HG03039 (cell line): Measurements from ENCODE around the gene KIRREL1.

Experiments
- ATAC-seq: cut with Tn5 transposase; IDR thresholded peaks from one replicate; pipeline ENCODE4 v1.9.1; 2021; ENCODE audit warnings: mild to moderate bottlenecking, moderate library complexity; ENCODE audit not compliant: unreplicated experiment

KIRREL1 gene

GRCh38 chr1:158005224-158005623 is 11.8 kb downstream of the KIRREL1 start:
- no peak for ATAC-seq

DNA sequence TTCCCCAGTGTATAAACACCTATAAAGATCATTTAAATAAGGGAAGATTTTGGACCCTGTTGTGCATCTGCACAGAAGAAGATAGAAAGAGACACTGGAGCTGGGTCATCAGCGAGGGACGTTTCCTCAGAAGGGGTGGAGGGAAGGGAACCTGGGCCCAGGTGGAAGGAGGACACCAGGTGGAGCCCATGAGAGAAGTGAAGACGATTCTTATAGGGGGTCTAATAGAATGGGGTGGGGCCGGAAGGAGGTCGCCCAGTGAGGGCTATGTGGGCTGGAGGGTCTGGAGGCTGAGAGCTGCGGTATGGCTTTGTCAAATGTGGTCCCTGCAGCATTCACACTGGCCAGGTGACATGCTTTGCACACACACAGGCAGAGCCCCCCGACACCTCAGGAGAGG is 13.7 kb downstream of the KIRREL1 start:
- no peak for ATAC-seq

DNA sequence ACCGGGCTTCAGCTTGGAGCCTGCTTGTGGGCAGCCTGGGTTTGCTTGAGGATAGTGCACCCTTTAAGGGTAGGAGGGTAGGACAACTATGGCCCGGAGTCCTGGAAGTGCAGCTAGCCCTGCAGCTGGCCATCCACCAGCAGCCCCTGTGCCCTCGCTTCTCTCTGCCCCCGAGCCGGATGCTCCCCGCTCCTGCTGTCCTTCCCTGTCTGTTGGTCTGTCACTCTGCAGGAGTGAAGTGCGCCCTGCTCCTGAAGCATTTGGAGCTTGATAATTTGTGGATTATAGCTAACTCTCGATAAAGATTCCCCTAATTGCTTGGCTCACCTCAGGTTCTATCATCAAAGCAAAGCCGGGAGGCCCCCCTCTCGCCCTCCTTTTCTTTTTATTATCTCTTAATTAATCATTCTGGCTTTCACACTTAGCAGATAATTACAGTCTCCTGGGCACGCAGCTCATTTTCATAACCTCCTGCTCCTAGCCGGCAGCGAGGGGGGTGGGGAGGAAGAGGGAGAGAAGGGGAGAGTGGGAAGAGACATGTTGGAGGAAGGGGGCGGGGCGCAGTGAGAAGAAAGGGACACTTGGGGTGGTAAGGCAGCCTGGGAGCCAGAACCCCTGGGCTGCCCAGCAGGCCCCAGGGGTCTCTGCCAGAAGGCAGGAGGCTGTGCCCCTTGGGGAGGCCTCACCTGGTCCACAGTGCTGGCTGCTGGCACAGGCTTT is 14.4 kb downstream of the KIRREL1 start:
- no peak for ATAC-seq

- ATAC-seq: no peak
These were observed 15.2 kb downstream of the KIRREL1 start for GRCh38 chr1:158008630-158009029.

DNA sequence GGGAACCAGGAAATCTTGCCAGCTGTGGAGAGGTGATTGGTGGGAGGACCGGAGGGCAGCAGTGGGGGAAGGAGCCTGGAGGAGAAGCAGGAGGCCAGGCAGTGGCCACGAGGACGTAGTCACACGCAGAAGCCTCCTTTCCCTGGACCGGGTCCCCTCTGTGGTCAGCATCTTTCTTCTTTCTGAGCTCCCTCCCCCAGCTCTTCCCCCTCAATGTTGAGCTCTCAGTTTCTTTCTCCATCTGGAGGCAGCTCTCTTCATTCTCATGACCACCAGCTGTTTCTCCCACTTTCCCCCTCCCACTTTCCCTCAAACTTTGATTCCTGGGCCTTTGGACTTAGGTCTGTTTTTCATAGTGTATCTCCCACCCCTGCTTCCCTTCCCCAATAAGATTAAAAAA is 18.3 kb downstream of the KIRREL1 start:
- no peak for ATAC-seq

DNA sequence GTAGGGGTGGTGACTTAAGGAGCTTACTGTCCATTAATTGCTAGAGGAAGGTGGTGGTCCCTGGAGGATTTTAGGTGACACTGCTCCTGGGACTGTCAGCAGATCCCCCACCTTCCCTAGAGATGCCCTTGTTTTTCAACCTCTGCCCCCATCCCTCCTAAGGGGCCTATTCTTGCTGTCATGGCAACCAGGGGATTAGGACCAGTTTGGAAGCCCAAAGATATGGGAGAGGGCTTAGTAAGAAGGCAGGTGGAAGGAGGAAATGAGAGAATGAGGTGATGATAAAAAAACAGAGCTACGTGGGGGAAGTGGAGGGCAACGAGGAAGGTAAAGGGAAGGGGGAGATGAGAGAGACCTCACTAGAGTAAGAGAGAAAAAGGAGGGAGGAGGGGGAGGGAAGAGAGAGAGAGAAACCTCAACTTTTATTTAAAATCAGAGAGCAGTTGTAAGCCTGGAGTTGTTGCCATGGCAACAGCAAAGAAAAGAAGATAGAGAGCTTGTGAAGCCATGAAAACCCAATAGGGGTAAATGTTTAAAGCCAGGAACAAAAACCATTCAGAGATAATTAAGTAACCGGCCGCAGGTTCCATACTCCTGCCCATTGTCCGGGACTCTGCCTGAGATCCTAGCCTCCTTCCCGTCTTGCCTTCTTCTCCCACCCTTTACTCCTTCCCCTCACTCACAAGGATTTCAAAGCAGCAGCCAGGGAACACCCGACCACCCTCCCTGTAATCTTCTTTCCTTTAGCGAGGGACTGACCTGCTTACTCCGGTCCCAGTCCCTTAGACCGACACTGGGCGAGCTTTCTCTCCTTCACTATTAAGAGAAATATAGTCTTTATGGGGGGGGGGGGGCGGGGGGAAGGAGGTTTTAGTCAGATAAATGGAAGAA is 20.6 kb downstream of the KIRREL1 start:
- no peak for ATAC-seq

DNA sequence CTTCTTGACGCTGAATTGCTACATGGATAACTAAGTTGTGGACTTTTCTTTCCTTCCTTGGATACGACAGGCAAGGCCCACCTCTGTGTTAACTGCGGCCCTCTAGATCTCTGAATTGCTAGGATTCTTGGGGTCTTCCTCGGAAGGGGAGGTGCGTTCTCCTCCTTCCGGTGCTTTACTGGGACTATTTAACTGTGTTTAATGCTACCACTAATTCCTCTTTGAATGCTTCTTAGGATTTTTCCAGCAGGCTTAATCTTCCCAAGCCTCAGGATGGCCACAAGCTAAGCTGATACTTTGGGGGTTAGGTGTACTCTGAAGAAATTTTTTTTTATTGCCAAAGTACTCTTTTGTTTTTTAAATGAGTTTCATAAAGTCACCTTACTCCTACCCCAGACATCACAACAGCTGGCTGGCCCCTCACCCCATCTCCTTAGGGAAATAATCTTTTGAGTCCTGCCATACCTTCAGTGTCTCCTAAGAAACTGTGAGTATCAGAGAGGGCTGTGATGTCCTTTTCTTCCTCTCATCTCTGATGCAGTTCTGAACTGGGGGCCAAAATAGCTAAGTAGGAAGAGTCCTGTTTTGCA is 21.4 kb downstream of the KIRREL1 start:
- no peak for ATAC-seq

DNA sequence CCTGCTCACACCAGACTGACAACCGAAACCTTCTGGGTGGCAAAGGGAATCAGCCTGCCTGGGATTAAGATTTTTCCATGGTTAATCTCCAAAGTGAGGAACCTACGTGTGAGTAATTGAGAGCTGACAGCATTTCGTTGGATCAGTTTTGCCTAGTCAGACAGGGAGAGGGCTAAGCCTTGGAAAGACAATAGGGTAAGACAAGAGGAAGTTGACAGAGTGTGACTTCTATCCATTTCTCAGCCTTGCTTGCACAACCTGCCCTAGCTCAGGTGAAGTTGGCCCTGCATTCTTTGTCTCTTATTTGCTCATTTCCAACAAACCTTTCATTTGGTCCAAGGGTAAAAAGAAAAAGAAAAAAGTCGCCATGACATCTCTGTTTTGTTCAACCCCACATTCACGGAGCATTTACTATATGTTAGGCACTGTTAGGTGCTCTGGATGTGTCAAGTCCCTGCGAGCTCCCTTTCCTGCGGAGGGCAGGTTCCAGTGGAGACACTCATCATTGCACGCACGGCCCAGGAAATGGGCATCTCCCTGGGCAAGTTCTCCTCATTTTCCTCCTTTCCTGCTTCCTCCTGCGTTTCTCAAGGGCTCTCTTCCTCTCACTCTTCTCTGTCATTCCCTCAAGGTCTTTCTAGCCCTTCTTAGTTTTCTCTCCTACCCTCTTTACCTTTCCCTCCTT is 23.3 kb downstream of the KIRREL1 start:
- no peak for ATAC-seq

DNA sequence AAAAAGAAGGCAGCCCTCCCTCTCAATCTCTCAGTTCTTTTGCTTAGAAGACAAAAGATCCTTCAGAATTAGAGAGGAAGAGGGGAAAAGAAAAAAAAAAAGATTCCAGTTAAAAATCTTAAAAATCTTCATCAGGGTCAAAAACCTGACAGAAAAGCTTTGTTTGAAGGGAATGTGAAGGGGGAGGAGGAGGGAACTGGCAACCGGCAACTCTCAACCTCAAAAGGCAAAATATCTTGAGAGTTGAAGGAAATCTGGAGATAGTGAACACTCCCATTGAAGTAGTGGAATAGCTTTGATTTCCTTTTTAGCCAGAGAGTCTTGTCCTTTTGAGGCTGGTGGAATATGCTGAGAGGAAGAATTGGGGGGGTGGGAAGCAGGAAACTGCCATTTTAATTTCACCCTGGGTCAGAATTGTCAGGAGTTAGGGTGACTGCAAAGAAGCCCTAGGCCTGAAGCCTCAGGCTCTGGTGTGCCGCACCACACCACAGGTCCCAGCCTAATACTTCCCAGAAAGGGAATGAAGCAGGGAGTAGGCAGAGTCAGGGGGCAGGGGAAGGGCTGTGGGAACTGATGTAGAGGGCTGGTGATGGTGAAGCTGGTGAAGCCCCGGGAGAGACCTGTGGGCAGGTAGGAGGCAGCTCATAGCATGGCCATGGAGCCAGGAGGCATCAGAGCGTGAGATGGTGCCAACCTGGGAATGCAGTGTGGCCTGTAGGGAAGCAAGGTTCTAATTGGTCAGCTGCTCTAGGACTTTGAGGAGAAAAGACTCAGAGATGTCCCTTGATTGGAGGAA is 24.6 kb downstream of the KIRREL1 start:
- no peak for ATAC-seq

- no peak for ATAC-seq
These were observed 25.9 kb downstream of the KIRREL1 start for GRCh38 chr1:158019171-158019868.

DNA sequence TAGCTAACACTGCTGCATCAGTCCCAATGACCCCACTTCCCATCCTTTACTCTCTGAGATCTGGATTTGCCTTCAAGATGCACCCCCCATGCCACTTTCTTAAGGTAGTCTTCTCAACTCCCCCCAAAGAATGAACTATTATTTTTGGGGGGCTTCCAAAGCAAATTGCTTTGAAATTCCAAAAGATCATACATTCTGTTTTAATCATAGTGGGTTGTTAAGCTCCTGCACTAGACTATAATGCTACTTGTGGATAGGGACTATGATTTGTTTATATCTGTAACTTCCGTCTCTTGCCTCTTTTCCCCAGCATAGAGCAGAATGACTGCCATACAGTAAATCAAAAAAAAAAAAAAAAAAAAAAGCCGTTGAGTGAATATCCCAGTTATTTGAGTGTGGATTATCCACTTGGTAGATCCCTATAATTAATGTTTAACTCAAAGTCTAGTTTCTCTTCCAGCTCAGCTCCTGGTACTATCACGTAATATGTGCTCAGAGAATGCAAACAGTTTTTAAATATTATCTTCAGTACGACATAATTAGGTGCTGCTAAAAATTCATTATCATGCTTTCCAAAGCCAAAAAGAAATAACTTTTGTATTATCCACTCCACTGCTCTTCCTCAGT is 26.9 kb downstream of the KIRREL1 start:
- ATAC-seq: no peak

- no peak for ATAC-seq
These were observed 27.6 kb downstream of the KIRREL1 start for GRCh38 chr1:158020886-158021620.

DNA sequence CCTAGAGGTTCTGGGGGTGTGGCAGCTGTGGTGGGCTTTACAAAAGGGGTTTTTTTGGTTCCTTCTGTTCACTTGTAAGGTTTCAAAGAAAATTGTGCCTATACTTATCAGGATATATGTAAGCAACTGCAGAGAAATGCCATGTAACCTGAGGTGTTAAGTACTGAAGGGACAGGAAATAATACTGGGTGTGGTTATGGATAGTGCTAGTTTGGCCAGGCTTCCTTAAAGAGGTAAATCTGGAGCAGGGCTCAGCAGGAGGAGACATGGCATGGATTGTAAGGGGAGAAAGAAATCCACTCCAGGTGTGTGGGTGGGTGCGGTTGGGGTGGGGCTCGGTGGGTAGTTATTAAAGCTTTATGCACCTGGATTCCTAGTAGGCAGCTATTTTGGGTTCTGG is 28.3 kb downstream of the KIRREL1 start:
- ATAC-seq: no peak

GRCh38 chr1:158022554-158023312 is 29.3 kb downstream of the KIRREL1 start:
- ATAC-seq: no peak

GRCh38 chr1:158024737-158025136 is 31.3 kb downstream of the KIRREL1 start:
- no peak for ATAC-seq

- no peak for ATAC-seq
These were observed 32.3 kb downstream of the KIRREL1 start for GRCh38 chr1:158025576-158026230.

- no peak for ATAC-seq
These were observed 33.2 kb downstream of the KIRREL1 start for GRCh38 chr1:158026651-158027050.
